IMR-90 (cell line): ENCODE measurements around the gene PCED1B. TPM values are rescaled to one million over a fixed set of nuclear protein-coding genes. Genes with fewer than 3 reads are reported as not detected.

ENCODE experiments used
- ATAC-seq: fragments of 200-7000 bp; cut with Tn5 transposase; 2 replicates; pipeline ENCODE4 v1.9.1; 2020; ENCODE audit warnings: low read depth, mild to moderate bottlenecking, moderate library complexity
- BruUV-seq: library from RNA; stranded (reverse); fragments of 400-500 nt; replicated peaks from 2 replicates; lab custom pipeline; 2021; lab: Mats Ljungman, UMichigan
- CTCF ChIA-PET: fragments of 300-600 bp; formaldehyde crosslinking; extraction: SDS; loops from one replicate; lab custom pipeline; 2021; ENCODE audit warnings: antibody characterized with exemption; lab: Yijun Ruan, JAX
- POLR2A ChIA-PET: fragments of 300-600 bp; sonication (Branson Sonifier 250); formaldehyde crosslinking; loops from one replicate; lab custom pipeline; 2022; ENCODE audit warnings: antibody characterized with exemption; ENCODE audit not compliant: unreplicated experiment; lab: Charles Lee
- DNase-seq: peaks from one replicate; pipeline ENCODE4 v3.0.0; 2013
- H2AFZ ChIP-seq: replicated peaks from 2 replicates; pipeline ENCODE3; 2013; ENCODE audit warnings: low read length, mild to moderate bottlenecking; ENCODE audit not compliant: poor library complexity
- H2AK5ac ChIP-seq: 2 replicates; pipeline ENCODE4 v1.6.1; 2013; ENCODE audit warnings: low read depth, low read length, inconsistent platforms
- H2AK9ac ChIP-seq: replicated peaks from 2 replicates; pipeline ENCODE3; 2013; ENCODE audit warnings: mild to moderate bottlenecking, low read depth, low read length, moderate library complexity; ENCODE audit not compliant: poor library complexity
- H2BK120ac ChIP-seq: 2 replicates; pipeline ENCODE4 v1.6.1; 2013; ENCODE audit warnings: low read depth, low read length, inconsistent platforms
- H2BK15ac ChIP-seq: 3 replicates; pipeline ENCODE4 v1.6.1; 2013; ENCODE audit warnings: low read depth, low read length, inconsistent platforms
- H2BK20ac ChIP-seq: 2 replicates; pipeline ENCODE4 v1.6.1; 2013; ENCODE audit warnings: low read depth, mild to moderate bottlenecking, inconsistent platforms, low read length, moderate library complexity
- H2BK5ac ChIP-seq: 2 replicates; pipeline ENCODE4 v1.6.1; 2013; ENCODE audit warnings: mild to moderate bottlenecking, low read depth, low read length, inconsistent platforms; ENCODE audit not compliant: poor library complexity, severe bottlenecking
- H3K14ac ChIP-seq: replicated peaks from 2 replicates; pipeline ENCODE4 v1.6.1; 2013; ENCODE audit warnings: low read depth, low read length, inconsistent platforms
- H3K18ac ChIP-seq: 2 replicates; pipeline ENCODE4 v1.6.1; 2013; ENCODE audit warnings: low read depth, low read length, control low read depth
- H3K23ac ChIP-seq: 2 replicates; pipeline ENCODE4 v1.6.1; 2013; ENCODE audit warnings: low read depth, low read length, inconsistent platforms
- H3K27ac ChIP-seq: 2 replicates; pipeline ENCODE4 v1.5.1; 2013; ENCODE audit warnings: mild to moderate bottlenecking, control low read depth, low read length; ENCODE audit not compliant: insufficient read depth
- H3K27me3 ChIP-seq: 2 replicates; pipeline ENCODE4 v1.6.1; 2013; ENCODE audit warnings: low read length; ENCODE audit not compliant: control insufficient read depth, insufficient read depth
- H3K36me3 ChIP-seq: 2 replicates; pipeline ENCODE4 v1.6.1; 2013; ENCODE audit warnings: low read length, mixed read lengths; ENCODE audit not compliant: control insufficient read depth, insufficient read depth
- H3K4ac ChIP-seq: 2 replicates; pipeline ENCODE4 v1.6.1; 2013; ENCODE audit warnings: low read depth, low read length, inconsistent platforms
- H3K4me1 ChIP-seq: 2 replicates; pipeline ENCODE4 v1.6.1; 2013; ENCODE audit warnings: low read length, mixed read lengths; ENCODE audit not compliant: control insufficient read depth, insufficient read depth
- H3K4me2 ChIP-seq: 2 replicates; pipeline ENCODE4 v1.6.1; 2013; ENCODE audit warnings: low read depth, mild to moderate bottlenecking, control low read depth, low read length, moderate library complexity
- H3K4me3 ChIP-seq: 2 replicates; pipeline ENCODE4 v1.5.1; 2013; ENCODE audit warnings: low read depth, mild to moderate bottlenecking, control low read depth, low read length, moderate library complexity; ENCODE audit not compliant: insufficient read depth
- H3K56ac ChIP-seq: 2 replicates; pipeline ENCODE4 v1.6.1; 2013; ENCODE audit warnings: low read length, inconsistent platforms; ENCODE audit not compliant: insufficient read depth; ENCODE audit errors: extremely low read depth
- H3K79me1 ChIP-seq, 2 experiments: 2 replicates each; pipeline ENCODE4 v1.6.1; 2013; ENCODE audit warnings: low read length in 2 of 2, inconsistent platforms in 1 of 2, low read depth in 1 of 2
- H3K9ac ChIP-seq: 2 replicates; pipeline ENCODE4 v1.6.1; 2013; ENCODE audit warnings: low read depth, low read length, control low read depth
- H3K9me1 ChIP-seq: 2 replicates; pipeline ENCODE4 v1.6.1; 2013; ENCODE audit warnings: low read length, inconsistent platforms; ENCODE audit not compliant: insufficient read depth
- H3K9me3 ChIP-seq: 2 replicates; pipeline ENCODE4 v1.6.1; 2013; ENCODE audit warnings: low read length; ENCODE audit not compliant: control insufficient read depth, insufficient read depth
- H4K20me1 ChIP-seq: 2 replicates; pipeline ENCODE4 v1.6.1; 2013; ENCODE audit warnings: low read length, inconsistent platforms; ENCODE audit not compliant: insufficient read depth
- H4K5ac ChIP-seq: 2 replicates; pipeline ENCODE4 v1.6.1; 2013; ENCODE audit warnings: mild to moderate bottlenecking, low read depth, low read length, control low read depth
- H4K8ac ChIP-seq, 2 experiments: 2 replicates each; pipeline ENCODE4 v1.6.1; 2013; ENCODE audit warnings: low read depth in 2 of 2, low read length in 2 of 2, control low read depth in 1 of 2, inconsistent platforms in 1 of 2
- H4K91ac ChIP-seq: 2 replicates; pipeline ENCODE4 v1.6.1; 2013; ENCODE audit warnings: low read depth, low read length, inconsistent platforms; ENCODE audit not compliant: insufficient read depth
- CEBPB ChIP-seq: IDR thresholded peaks from 2 replicates; pipeline ENCODE4 v1.6.1; 2012; ENCODE audit warnings: low read depth, low read length, improper control_type of control experiment
- MAZ ChIP-seq: IDR thresholded peaks from 2 replicates; pipeline ENCODE4 v1.6.1; 2012; ENCODE audit warnings: low read depth, mild to moderate bottlenecking, low read length, improper control_type of control experiment, moderate library complexity, borderline replicate concordance
- WGBS, 2 experiments: methylation state at CpG; one replicate each; pipeline versions ENCODE4 v1.1.5 to v1.1.7; 2013; ENCODE audit warnings: missing lambda C conversion rate in 2 of 2; ENCODE audit not compliant: insufficient read length in 1 of 2; ENCODE audit errors: extremely low coverage in 2 of 2; 5-methylcytosine and 5-hydroxymethylcytosine counted together
- dilution Hi-C: fragments of 300-500 bp; cut with HindIII; formaldehyde crosslinking; loops from one replicate; pipeline ENCODE4 v1.14.3; 2018; ENCODE audit warnings: low sequenced_read_pairs; ENCODE audit not compliant: unreplicated experiment
- in situ Hi-C: fragments of 300-500 bp; cut with MboI; formaldehyde crosslinking; loops from 3 replicates; pipeline ENCODE4 v1.14.3; 2019; ENCODE audit warnings: low sequenced_read_pairs, inconsistent platforms, mixed read lengths
- intact Hi-C: fragments of 100-400 bp; cut with micrococcal nuclease; formaldehyde crosslinking; loops from 2 replicates; pipeline ENCODE4 v1.10.0; 2022
- polyA plus RNA-seq, 3 experiments: library from polyadenylated mRNA; depleted of rRNA; stranded (reverse); fragments of >200 nt; gene quantifications; 2 replicates each; pipeline ENCODE4 v1.2.3, GENCODE V29; 2012; ENCODE audit warnings: low replicate concordance in 1 of 3
- total RNA-seq: library from RNA; depleted of rRNA; stranded (reverse); fragments of >200 nt; gene quantifications from 2 replicates; pipeline ENCODE4 v1.2.3, GENCODE V29; 2012

Gene PCED1B
- total and polyA plus RNA-seq, 2 of the 4 experiments (the other 2 are of a cell fraction), result 0.36 to 2.6 TPM

- no peaks in the 10 kb centered on the region for H3K27me3 ChIP-seq
- H2AK5ac ChIP-seq, result peak overlapping the region; percentile 99
- H3K27ac ChIP-seq, result peak overlapping the region; percentile 59; the same call in 1 of the 2 replicates
- peak overlapping the region; percentile 83 for H2BK5ac ChIP-seq
- intact Hi-C loops, result no loop called here
- no CpG with 5 or more reads among the region's 4 CpGs for WGBS, 2 experiments
- no TSS peak for BruUV-seq
- H4K8ac ChIP-seq, result peak overlapping the region; percentile 9 to 75; a peak in 3 of 4 replicates
- no peak overlapping the region for H2AK9ac ChIP-seq
- peak overlapping the region; percentile 93 for H4K91ac ChIP-seq
- peak overlapping the region; percentile 88; the same call in 1 of the 2 replicates for H3K14ac ChIP-seq
- H2AFZ ChIP-seq, result no peak overlapping the region
- peaks cover 20% of the 10 kb centered on the region for H3K9me1 ChIP-seq
- in situ Hi-C loops, result no loop called here
- H4K20me1 ChIP-seq, result no peaks in the 10 kb centered on the region
- no peaks in the 10 kb centered on the region for H3K36me3 ChIP-seq
- H3K4me1 ChIP-seq, result peaks cover 27% of the 10 kb centered on the region
- ATAC-seq (peak; percentile 35), DNase-seq (peak; percentile 79)
- peak overlapping the region; percentile 94 for H2BK120ac ChIP-seq
- H3K4ac ChIP-seq, result peak overlapping the region; percentile 98
- H3K23ac ChIP-seq, result peak overlapping the region; percentile 13
- H2BK15ac ChIP-seq, result peak overlapping the region; percentile 98
- no peak overlapping the region for H3K4me3 ChIP-seq
- H3K56ac ChIP-seq, result no peak overlapping the region
- POLR2A ChIA-PET, result no interaction called here
- CTCF ChIA-PET, result interaction anchor here (0.6 kb wide), 1 partner anchor 15 kb away, joined by 3 read pairs; no protein-coding TSS in a partner anchor
- no peak overlapping the region for H3K9ac ChIP-seq
- no peaks in the 10 kb centered on the region for H3K79me1 ChIP-seq
- H3K9me3 ChIP-seq, result no peaks in the 10 kb centered on the region
- dilution Hi-C loops, result no loop called here
- H4K5ac ChIP-seq, result peak overlapping the region; percentile 80; the same call in 1 of the 2 replicates
- peak overlapping the region; percentile 96 for H2BK20ac ChIP-seq
- H3K4me2 ChIP-seq, result peak overlapping the region; percentile 48
- no peak for TF ChIP-seq MAZ
- TF ChIP-seq CEBPB, result peak; percentile 93
- peak overlapping the region; percentile 87; the same call in 1 of the 2 replicates for H3K18ac ChIP-seq
Measured at GRCh38 chr12:47276621-47277309, 197.3 kb downstream of the PCED1B start.
